GM21423 (cell line): ENCODE data around the gene PLD5.
A peak's percentile ranks its signal among the peaks of the same experiment; 100 is the strongest.
"Not testable (repeated sequence)": the region's sequence is repeated elsewhere in the genome, so short reads cannot be mapped to it uniquely, and the experiment has no call there.

ENCODE experiments used
- ATAC-seq: cut with Tn5 transposase; IDR thresholded peaks from one replicate; pipeline ENCODE4 v1.9.1; 2021; ENCODE audit warnings: mild to moderate bottlenecking, moderate library complexity; ENCODE audit not compliant: unreplicated experiment

The PLD5 gene

DNA sequence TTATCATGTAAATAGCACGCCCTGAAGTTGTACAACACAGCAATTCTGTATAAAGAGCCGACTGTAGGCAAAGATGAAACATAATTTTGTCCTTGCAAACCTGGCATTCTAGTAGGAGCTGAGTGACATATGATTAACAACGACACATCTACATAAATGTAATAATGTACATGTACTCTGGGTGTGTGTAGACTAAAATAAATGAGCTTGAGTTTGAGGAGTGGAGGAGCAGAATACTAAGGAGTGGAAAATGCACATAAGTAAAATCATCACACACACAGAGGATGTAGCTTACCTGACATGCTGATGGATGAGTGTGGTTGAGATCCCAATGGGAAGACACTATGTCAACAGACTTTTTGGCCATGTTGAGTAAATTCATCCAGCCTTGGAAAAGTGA is 236.4 kb downstream of the PLD5 start:
- ATAC-seq: not testable (repeated sequence)

DNA sequence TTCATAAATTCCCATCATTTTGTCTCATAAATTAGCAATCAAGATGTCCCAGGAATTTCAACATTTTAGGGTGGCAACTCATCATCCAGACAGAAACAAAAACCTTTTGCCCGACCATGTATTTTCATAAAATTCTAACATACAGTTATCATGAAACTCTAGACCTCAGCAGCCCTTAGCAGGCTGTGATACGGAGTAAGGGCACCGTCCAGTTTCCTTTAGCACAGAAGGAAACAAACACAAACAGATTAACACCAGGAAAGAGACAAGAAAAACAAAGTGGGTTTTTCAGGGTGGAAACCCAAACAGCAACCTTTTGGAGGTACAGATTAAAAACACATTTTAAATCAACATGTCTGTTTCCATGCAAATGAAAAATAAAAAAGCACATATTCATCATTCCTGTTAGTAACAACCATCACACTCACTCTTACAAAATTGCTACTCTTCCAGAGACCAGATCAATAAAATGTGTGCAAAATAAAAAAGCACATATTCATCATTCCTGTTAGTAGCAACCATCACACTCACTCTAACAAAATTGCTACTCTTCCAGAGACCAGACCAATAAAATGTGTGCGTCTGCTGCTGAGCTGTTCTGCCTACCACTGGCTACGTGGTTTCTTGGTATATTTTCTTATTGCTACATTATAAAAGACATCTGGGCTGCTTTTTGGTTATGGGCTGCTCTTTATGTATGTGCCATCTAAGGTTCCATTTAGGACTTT is 241.6 kb downstream of the PLD5 start:
- not testable (repeated sequence) for ATAC-seq

DNA sequence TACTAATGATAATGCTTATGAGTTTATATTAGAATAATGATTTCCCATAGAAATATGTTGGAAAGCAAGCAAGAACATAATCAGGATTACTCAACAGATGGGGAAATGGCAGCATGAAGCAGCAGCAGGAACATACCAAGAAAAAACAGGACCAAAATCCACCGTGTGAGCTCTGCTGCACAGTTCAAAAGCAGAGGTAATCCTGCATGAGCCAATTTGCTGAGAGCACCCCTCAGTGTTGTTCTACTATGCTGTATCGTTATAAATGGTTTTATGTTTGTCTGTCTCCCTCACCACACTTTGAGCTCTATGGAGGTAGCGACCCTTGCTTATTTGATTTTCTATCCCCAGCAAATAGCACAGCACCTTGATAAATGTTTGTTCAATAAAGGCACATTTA is 246.1 kb downstream of the PLD5 start:
- ATAC-seq: not testable (repeated sequence)

DNA sequence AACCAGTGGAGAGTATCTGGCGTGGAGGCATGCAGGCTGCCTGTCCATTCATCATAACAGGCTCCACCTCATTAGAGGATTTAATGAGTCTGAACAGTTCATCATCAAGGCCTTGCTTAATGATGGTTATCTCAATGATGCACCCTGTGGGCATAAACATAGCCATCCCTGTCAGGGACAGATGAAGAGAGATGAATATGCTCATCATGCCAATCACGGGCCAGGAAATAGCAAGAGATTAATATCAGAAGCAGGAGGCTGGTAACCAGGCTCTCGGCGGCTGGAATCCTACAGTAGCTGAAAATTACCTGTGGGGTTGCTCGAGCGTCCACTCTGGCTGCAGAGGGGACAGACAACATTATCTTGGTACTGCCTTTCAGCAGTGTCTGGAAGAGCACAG is 247.7 kb downstream of the PLD5 start:
- ATAC-seq: not testable (repeated sequence)

DNA sequence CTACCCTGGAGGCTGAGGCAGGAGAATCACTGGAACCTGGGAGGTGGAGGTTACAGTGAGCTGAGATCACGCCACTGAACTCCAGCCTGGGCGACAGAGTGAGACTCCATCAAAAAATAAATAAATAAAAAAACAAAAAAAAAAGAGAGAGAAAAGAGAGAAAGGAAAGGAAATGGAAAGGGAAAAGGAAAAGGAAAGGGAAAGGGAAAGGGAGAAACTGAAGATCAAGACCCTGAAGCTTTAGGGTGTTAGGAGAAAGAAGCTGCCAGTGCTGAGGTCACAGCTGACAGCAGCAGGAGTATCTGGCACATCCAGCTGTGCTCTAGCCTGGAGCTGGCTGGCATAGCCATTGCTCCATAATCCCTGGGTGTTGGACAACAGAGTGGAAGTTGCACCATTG is 257.5 kb downstream of the PLD5 start:
- ATAC-seq: not testable (repeated sequence)

DNA sequence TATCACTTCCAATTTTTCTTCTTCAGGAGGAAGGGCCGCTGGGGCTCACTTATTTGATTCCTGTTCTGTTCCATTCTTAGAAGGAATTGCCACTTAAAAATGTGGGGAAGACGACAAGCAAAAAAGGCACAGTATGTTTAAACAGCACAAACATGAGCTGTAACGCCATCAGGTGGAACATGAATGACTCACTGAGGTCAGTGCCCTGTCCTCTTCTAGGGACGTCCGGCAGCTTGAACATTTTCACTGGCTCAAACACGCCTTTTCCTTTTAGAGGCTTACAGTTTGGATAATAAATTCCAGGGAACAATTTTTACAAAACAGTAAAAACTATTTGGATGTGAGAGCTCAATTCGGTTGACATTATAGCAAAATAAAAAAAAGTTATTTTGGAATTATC is 260.1 kb downstream of the PLD5 start:
- ATAC-seq: not testable (repeated sequence)

DNA sequence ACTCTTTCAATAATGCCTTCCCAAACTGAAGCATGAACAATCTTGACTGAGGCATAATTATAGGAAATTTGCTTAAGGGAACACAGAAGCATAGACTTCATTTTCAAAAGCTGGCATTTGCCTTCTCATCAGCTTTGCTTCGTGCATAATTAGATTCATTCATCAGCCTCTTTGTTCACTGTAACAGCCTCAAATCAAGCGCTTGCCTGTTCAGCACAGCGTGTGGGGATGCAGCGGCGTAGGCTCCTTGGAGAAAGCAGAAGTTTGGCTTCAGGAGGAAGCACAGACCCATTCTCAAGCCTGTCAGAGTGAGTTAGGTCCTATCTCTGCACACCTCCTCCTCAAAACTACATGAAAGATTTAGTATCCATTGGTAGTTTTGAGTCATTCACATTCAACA is 279.2 kb downstream of the PLD5 start:
- no peak for ATAC-seq

DNA sequence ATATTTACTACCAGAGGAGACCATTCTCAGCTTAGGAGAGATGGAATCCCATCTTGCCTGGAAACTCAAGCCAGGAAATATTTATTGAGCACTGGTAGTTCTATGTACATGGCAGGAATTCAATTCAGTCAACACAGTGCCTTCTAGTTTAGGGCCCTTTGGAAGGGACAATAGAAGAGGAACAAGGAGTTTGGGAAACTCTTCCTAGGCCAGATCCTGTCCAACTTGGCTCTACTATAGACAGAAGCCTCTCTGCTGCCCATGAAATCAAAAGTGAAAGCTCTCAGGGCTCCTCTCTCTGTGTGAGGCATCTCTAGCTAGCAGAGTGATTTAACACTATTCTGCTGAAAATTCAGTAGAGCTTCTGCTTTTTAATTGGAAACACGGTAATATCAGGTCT is 281.0 kb downstream of the PLD5 start:
- ATAC-seq: peak; percentile 97

DNA sequence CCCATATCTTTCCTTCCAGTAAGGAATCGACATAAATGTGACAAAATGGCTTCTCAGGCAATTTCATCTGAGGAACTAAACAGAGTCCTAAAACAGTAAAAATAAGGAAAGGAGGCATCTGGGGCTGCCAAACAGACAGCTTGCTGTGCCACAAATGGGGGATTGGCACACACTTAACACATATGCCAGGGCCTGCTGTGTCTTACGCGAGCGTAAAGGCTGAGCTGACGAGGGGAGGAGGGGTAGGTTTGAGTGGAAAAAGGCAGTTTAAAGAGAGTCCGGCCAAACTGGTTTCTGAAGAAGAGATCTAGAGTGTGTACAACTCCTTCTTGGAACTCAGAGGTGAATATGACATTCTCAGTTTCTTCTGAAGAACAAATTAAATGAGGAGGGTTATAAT is 281.5 kb downstream of the PLD5 start:
- ATAC-seq: no peak

DNA sequence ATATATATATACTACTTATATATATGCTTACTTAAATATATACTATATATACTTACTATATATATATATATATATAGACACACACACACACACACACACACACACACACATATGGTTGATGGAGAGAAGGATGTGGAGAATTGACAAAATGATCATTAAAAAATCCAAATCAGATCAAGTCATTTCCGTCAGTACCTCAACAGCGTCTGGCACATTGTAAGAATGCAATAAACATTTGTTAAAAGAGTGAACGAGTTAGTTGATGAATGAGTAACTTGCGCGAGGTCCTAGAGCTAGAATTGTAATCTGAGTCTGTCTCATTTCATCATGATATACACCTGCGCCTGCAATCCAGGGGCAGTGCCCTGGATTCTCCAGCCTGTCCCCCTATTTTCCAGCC is 282.6 kb downstream of the PLD5 start:
- ATAC-seq: no peak

DNA sequence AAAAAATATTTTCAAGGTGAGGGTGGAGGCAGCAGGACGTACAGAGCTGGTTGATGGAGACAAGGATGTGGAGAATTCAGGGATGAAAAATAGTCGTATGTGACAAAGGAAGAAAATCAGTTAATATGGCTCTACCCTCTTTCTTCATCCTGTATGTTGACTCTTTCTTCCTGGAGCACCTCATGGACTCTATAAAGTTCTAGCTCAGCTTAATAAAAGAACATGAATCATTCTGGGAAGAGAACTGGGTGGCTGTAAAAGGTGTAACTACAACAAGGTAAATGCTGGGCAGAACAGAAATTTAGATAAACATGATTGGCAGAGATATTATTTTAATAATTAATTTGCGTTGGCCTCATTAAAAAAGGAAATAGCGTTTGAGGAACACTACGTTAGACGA is 283.8 kb downstream of the PLD5 start:
- no peak for ATAC-seq

DNA sequence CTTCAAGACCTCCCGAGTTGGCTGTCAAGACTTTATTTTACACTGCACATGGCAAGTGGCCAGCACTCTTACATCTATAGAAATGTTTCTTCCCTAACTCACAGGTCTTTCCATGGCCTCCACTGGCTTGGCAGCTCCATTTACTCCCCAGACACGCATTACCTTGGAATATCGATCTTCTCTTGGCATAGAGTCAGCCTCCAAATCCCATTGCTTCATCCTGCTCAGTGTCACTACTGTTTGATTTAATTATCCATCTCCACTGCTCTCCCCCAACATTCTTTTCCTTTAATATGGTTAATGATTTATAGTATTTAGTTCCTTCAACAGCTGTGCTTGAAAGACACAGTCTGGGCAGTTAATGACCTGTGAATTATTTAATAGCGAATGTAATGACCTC is 284.4 kb downstream of the PLD5 start:
- ATAC-seq: no peak

DNA sequence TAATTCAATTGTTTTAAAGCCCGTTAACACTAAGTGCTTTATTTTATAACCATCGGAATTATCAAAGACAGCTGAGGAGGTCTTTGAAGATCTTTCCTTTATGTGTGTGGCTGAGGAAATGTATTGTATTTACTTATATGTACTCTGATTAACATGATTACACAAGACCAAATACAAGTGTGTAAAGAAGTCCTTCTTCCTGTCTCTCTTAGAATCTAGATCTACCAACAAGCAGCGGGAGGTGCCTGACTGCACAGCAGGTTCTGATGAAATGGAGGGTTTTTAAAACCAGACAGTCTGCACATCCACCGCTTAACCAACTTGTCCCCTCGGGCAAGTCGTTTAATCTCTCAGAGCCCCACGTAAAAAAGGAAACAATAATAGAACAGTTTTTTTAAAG is 285.1 kb downstream of the PLD5 start:
- no peak for ATAC-seq

DNA sequence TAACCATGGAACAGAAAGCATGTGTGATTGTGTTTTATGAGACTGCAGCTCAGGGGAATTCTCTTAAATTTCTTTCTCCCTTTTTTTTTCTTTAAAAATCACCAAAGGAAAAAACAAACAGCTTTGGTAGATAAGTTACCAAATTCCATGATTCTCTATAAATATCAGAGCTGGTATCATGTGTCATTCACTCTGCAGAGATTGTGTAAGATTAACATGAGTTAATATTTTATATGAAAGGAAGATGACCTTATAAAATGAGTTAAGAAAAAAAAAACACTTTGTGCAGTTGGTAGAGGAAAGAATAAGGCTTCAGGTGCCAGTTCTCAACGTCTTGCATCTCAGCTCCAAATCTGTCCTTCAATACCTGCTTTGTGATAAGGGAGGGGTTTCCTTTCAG is 287.4 kb downstream of the PLD5 start:
- no peak for ATAC-seq

DNA sequence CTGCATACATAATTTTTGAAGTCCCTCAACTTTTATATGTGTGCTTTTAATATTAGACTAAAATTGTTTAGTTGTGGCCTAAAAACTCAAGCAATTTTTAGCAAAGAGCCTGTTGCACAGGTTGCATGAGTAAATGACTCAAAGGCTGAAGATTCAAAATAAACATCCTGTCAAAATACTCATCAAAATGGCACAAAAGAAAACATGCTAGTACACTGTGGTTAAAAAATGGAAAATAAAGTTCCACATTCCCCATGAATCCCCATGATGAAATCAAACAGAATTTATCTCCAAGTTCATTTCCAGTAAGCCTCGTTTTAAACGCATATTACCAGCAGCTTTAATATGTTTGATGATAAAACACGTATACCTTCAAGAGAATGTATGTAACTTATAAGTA is 295.5 kb downstream of the PLD5 start:
- ATAC-seq: no peak

DNA sequence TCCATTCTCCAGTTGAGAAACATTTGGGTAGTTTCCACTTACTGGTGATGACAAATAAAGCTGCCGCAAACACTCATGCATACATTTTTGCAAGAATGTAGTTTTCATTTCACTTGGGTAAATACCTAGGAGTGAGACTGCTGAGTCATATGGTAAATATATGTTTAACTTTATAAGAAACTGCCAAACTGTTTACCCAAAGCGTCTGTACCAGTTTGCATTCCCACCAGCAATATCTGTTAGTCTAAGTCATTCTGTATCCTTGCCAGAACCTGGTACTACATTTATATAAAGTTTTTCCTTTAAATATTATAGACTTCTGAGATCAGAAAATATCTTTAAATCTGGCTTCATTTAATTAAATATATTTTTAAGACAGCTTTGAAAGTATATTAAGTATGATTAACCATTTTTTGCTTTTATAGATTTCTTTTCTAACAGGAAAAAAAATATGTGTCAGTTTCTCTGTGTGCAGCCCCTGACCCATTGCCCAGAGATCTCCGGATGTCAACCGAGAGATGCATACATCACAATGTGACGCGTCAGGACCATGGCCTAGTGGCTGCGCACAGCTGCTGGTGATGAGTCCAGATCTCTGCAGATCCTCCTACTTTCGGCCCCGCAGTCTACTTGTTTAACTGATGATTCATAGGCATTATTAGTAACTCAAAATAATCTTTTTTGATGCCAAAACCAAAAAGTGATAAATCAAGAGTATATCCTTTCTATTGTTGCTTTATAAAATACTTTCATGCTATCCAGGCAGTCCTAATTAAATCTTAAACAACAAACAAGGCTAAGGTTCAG is 298.5 kb downstream of the PLD5 start:
- peak; percentile 70 for ATAC-seq

DNA sequence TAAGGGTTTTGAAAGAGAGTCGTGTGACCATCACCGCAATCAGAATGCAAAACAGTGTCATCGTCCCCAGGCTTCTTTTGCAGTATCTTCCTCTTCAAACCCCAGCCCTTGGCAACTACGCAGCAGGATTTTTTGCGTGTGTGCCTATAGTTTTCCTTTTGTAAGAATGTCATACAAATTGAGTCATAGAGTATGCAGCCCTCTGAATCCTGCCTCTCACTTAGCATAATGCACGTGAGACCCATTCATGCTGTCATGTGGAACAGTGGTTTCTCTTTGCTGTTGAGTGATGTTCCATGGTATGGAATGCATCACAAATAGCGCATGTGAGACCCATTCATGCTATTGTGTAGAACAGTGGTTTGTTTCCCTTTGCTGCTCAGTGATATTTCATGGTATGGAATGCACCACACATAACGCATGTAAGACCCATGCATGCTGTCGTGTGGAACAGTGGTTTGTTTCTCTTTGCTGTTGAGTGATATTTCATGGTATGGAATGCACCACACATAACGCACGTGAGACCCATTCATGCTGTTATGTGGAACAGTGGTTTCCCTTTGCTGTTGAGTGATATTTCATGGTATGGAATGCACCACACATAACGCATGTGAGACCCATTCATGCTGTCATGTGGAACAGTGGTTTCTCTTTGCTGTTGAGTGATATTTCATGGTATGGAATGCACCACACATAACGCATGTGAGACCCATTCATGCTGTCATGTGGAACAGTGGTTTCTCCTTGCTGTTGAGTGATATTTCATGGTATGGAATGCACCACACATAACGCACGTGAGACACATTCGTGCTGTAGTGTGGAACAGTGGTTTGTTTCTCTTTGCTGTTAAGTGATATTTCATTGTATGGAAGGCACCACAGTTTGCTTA is 299.4 kb downstream of the PLD5 start:
- peak; percentile 10 for ATAC-seq

DNA sequence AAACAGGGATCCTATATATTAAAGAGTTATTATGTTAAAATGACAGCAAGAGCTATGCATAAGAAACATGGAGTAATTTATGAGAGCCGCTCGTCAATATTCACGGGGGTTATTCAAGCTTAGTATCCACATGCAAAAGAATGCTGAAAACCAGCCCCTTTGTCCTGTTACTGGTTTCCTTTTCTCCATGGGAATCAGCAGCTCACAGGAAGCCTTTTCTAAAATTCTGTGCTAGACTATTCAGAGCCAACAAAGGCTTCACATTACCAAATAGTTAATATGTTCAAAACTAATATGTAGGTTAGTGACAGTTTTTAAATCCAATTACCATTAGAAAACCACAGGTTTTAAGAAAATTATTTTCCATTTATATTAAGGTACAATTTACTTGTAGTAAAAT is 300.0 kb downstream of the PLD5 start:
- no peak for ATAC-seq

DNA sequence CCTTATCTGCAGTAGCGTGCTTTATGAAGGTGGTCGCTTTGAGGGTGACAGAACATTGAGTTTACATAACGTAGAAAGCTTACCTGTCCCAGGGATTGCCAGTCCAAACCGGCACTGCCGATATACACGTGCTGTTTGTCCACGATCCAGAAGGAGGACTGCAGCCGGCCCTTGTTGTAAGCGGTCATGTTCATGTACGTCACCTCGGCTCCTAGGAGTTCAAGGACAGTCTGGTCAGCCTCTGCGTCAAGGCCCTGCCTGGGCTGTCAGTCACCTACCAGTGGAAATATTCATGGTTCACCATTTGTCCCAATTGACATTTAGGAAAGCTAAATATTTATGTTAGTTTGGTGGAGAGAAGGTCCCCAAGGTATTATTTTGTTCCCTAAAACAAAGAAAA is 304.6 kb downstream of the PLD5 start:
- no peak for ATAC-seq

DNA sequence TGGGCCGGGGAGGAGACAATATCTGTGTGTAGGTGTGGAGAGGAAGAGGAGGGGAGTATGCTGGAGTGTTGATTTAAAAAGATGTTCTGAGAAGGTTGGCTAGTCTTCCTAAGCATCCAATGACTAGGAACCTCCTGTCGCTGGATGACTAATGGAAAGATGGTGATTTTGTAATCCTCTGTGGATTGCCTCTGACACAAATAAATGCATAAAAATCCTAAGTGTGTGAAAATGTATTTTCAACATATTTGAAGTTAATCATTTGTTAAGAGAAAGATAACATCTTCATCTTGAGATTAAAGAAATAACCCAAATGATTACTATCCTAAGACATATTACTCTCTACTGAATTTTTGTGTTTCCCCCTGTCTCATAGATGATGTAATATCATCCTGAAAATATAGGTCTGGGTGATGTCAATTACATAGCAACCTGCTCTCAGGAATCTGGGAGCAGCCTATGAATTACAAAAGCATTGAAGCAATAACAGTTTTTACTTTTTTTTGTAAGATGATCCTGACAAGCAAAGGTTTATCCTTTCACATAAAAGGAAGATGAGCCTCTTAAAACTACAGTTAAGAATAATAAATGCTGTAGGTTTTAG is 305.1 kb downstream of the PLD5 start:
- no peak for ATAC-seq

DNA sequence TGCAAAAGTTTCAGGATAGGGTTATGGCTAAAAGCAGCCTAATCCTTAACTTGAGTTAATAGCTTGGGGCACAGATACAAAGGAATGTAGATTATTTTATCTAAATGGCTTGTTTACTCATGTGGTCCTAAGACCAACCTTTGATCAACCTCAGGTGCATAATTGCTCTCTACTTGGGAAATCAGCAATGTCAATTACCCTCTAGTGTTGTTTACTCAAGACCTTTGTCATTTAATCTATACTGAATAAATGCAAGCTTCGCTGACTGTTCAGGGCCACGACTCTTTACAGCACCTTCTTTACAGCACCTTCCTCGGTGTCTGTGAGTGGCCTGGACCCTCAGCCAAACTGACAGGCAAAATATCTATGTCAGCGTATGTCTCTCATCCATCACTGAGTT is 308.1 kb downstream of the PLD5 start:
- ATAC-seq: no peak
